Liver (tissue), 9 donors: ENCODE results near the gene ASXL2. TPM values are rescaled to one million over a fixed set of nuclear protein-coding genes. Genes with fewer than 3 reads are reported as not detected.

Source experiments
- DNase-seq: peaks from one replicate; pipeline ENCODE4 v3.0.0-alpha.2; 2017; ENCODE audit warnings: low spot score
- H3K27ac ChIP-seq, 2 donors: one replicate each; pipeline ENCODE4 v1.7.0; 2013; ENCODE audit warnings: inconsistent platforms in 2 of 2, low read length in 2 of 2, control low read depth in 1 of 2, low read depth in 1 of 2, mild to moderate bottlenecking in 1 of 2
- H3K27me3 ChIP-seq, 4 donors: one replicate each; pipeline versions ENCODE4 v1.6.1 to v1.7.0; 2013; ENCODE audit warnings: low read length in 3 of 4, inconsistent platforms in 1 of 4, mild to moderate bottlenecking in 1 of 4, moderate library complexity in 1 of 4; ENCODE audit not compliant: control insufficient read depth in 4 of 4, insufficient read depth in 4 of 4
- H3K36me3 ChIP-seq, 4 donors: one replicate each; pipeline versions ENCODE4 v1.6.1 to v1.7.0; 2013; ENCODE audit warnings: low read length in 3 of 4, mild to moderate bottlenecking in 3 of 4, low read depth in 1 of 4, moderate library complexity in 1 of 4; ENCODE audit not compliant: control insufficient read depth in 4 of 4, insufficient read depth in 3 of 4
- H3K4me1 ChIP-seq, 4 donors: one replicate each; pipeline versions ENCODE4 v1.6.1 to v1.7.0; 2013; ENCODE audit warnings: low read length in 3 of 4, mild to moderate bottlenecking in 3 of 4, moderate library complexity in 1 of 4; ENCODE audit not compliant: control insufficient read depth in 4 of 4, insufficient read depth in 4 of 4
- H3K4me3 ChIP-seq, 3 donors: one replicate each; pipeline versions ENCODE4 v1.6.1 to v1.7.0; 2013; ENCODE audit warnings: low read length in 3 of 3, control low read depth in 1 of 3, low read depth in 1 of 3, mild to moderate bottlenecking in 1 of 3
- H3K9ac ChIP-seq, 2 donors: one replicate each; pipeline ENCODE4 v1.7.0; 2013; ENCODE audit warnings: low read length in 2 of 2, mild to moderate bottlenecking in 2 of 2, moderate library complexity in 2 of 2, control low read depth in 1 of 2, low read depth in 1 of 2
- H3K9me3 ChIP-seq, 4 donors: one replicate each; pipeline versions ENCODE4 v1.6.1 to v1.7.0; 2013; ENCODE audit warnings: low read length in 3 of 4; ENCODE audit not compliant: control insufficient read depth in 4 of 4
- CTCF ChIP-seq: fragments of 150-350 bp; IDR thresholded peaks from 2 replicates; pipeline ENCODE4 v1.5.1; 2017; ENCODE audit warnings: improper control_type of control experiment, low read depth, low read length; ENCODE audit not compliant: missing input control
- EGR1 ChIP-seq, 2 donors: IDR thresholded peaks; 2 replicates each; pipeline ENCODE4 v1.6.1; 2016 to 2018; ENCODE audit warnings: antibody characterized with exemption in 2 of 2, low read depth in 2 of 2
- FOXA1 ChIP-seq: IDR thresholded peaks from 2 replicates; pipeline ENCODE4 v1.6.1; 2016; ENCODE audit warnings: antibody characterized with exemption
- FOXA2 ChIP-seq: IDR thresholded peaks from 2 replicates; pipeline ENCODE4 v1.6.1; 2016; ENCODE audit warnings: antibody characterized with exemption
- HNF4A ChIP-seq, 2 donors: conservative IDR thresholded peaks; 2 replicates each; pipeline ENCODE4 v1.6.1; 2016; ENCODE audit warnings: antibody characterized with exemption in 2 of 2, mild to moderate bottlenecking in 2 of 2
- HNF4G ChIP-seq: IDR thresholded peaks from 2 replicates; pipeline ENCODE4 v1.6.1; 2016; ENCODE audit warnings: antibody characterized with exemption
- JUND ChIP-seq, 2 donors: IDR thresholded peaks; 2 replicates each; pipeline ENCODE4 v1.6.1; 2016; ENCODE audit warnings: antibody characterized with exemption in 2 of 2
- RAD21 ChIP-seq, 2 donors: IDR thresholded peaks; 2 replicates each; pipeline ENCODE4 v1.6.1; 2016; ENCODE audit warnings: antibody characterized with exemption in 2 of 2, mild to moderate bottlenecking in 2 of 2
- REST ChIP-seq: IDR thresholded peaks from 2 replicates; pipeline ENCODE4 v1.6.1; 2016; ENCODE audit warnings: antibody characterized with exemption, mild to moderate bottlenecking
- RXRA ChIP-seq, 2 donors: IDR thresholded peaks; 2 replicates each; pipeline ENCODE4 v1.6.1; 2017 to 2018; ENCODE audit warnings: antibody characterized with exemption in 2 of 2, mild to moderate bottlenecking in 1 of 2
- SP1 ChIP-seq: IDR thresholded peaks from 2 replicates; pipeline ENCODE4 v1.6.1; 2018; ENCODE audit warnings: antibody characterized with exemption, mild to moderate bottlenecking
- YY1 ChIP-seq: IDR thresholded peaks from 2 replicates; pipeline ENCODE4 v1.6.1; 2016; ENCODE audit warnings: antibody characterized with exemption, mild to moderate bottlenecking
- polyA plus RNA-seq, 2 donors: library from polyadenylated mRNA; stranded (reverse) in 1 of 2; unstranded in 1 of 2; fragments of 200-250 nt in 1 of 2; fragments of >200 nt in 1 of 2; fragmentation: Nextera tagmentation in 1 of 2; extraction: Ambion mirVana in 1 of 2; gene quantifications; one replicate each; pipeline versions ENCODE4 v1.2.1 to v1.2.3, GENCODE V29; 2013 to 2015
- total RNA-seq, 2 donors: library from RNA; depleted of rRNA; stranded (reverse); fragments of >200 nt; gene quantifications; one replicate each; pipeline ENCODE4 v1.2.3, GENCODE V29; 2014
- TF ChIP-seq, protein P1 (sequence below): IDR thresholded peaks from 2 replicates; pipeline ENCODE4 v1.6.1; 2016; ENCODE audit warnings: antibody characterized with exemption
- TF ChIP-seq, protein P2 (sequence below): IDR thresholded peaks from 2 replicates; pipeline ENCODE4 v1.6.1; 2016; ENCODE audit warnings: antibody characterized with exemption
- TF ChIP-seq, protein P3 (sequence below): IDR thresholded peaks from 2 replicates; pipeline ENCODE4 v1.6.1; 2016; ENCODE audit warnings: antibody characterized with exemption
- donor health status: healthy.
- donor health status: healthy.
- donor health status: healthy.
- donor health status: healthy.
- donor health status: healthy.

ASXL2 gene
- total and polyA plus RNA-seq, 4 donors = 2.4 to 7.3 (median 4.4) TPM

- Histone ChIP-seq H3K9ac (no peak overlapping the region), H3K4me1 (peaks cover 6 to 50% (median 31%) of the 10 kb centered on the region in 4 donors), H3K27ac (peak overlapping the region; percentile 43 to 48), H3K4me3 (no peak overlapping the region), H3K27me3 (no peaks in the 10 kb centered on the region), H3K9me3 (no peaks in the 10 kb centered on the region), H3K36me3 (no peaks in the 10 kb centered on the region)
- no peak for DNase-seq
- TF ChIP-seq REST = peak; percentile 45
- TF ChIP-seq RXRA (IDR thresholded peaks at IDR 0.05) = peak; percentile 45 to 80
- TF ChIP-seq HNF4A (conservative IDR thresholded peaks at IDR 0.05) = peak; percentile 81 to 87
- peak; percentile 12 to 29 for TF ChIP-seq RAD21 (IDR thresholded peaks at IDR 0.05)
- peak; percentile 45 for TF ChIP-seq SP1
- no peak for TF ChIP-seq EGR1 (IDR thresholded peaks at IDR 0.05; ENCODE audit: low read depth in 2 of 2)
- TF ChIP-seq, protein P1, sequence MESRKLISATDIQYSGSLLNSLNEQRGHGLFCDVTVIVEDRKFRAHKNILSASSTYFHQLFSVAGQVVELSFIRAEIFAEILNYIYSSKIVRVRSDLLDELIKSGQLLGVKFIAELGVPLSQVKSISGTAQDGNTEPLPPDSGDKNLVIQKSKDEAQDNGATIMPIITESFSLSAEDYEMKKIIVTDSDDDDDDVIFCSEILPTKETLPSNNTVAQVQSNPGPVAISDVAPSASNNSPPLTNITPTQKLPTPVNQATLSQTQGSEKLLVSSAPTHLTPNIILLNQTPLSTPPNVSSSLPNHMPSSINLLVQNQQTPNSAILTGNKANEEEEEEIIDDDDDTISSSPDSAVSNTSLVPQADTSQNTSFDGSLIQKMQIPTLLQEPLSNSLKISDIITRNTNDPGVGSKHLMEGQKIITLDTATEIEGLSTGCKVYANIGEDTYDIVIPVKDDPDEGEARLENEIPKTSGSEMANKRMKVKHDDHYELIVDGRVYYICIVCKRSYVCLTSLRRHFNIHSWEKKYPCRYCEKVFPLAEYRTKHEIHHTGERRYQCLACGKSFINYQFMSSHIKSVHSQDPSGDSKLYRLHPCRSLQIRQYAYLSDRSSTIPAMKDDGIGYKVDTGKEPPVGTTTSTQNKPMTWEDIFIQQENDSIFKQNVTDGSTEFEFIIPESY = peak; percentile 61
- TF ChIP-seq, protein P2, sequence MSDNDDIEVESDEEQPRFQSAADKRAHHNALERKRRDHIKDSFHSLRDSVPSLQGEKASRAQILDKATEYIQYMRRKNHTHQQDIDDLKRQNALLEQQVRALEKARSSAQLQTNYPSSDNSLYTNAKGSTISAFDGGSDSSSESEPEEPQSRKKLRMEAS = peak; percentile 61
- TF ChIP-seq, protein P3, sequence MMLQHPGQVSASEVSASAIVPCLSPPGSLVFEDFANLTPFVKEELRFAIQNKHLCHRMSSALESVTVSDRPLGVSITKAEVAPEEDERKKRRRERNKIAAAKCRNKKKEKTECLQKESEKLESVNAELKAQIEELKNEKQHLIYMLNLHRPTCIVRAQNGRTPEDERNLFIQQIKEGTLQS = no peak
- TF ChIP-seq FOXA1 = peak; percentile 28
- no peak for TF ChIP-seq CTCF
- TF ChIP-seq HNF4G = no peak
- peak; percentile 71 for TF ChIP-seq YY1
- peak in 1 of 2 donors; percentile 67 for TF ChIP-seq JUND (IDR thresholded peaks at IDR 0.05)
- peak; percentile 59 for TF ChIP-seq FOXA2
Measured at GRCh38 chr2:25819597-25820039, 58.7 kb downstream of the ASXL2 start.

DNA sequence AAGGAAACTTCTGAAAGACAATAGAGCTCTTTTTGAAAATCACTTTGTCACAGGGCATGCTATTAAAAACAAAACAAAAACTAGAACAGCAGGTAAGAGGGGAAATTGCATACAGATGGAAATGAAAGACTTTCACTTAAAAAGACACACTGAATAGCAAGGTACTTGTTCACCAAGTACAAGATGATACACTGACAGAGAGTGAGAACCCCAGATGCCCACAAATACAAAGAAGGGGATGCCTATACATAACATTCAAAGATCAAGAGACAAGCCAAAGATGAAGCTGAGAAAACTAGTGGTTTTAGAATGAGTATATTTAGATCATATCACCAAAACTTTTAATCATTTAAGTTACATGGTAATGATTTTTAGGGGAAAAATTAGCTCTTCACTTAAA lies 60.7 kb downstream of the ASXL2 start:
- Histone ChIP-seq H3K9ac (no peak overlapping the region), H3K27me3 (no peaks in the 10 kb centered on the region), H3K27ac (no peak overlapping the region), H3K36me3 (no peaks in the 10 kb centered on the region), H3K4me1 (peaks cover 6 to 38% (median 19%) of the 10 kb centered on the region in 4 donors), H3K4me3 (no peak overlapping the region), H3K9me3 (no peaks in the 10 kb centered on the region)
- no peak for DNase-seq
- TF ChIP-seq SP1 (no peak), CTCF (no peak)
- TF ChIP-seq, protein P3 = no peak
